HepG2 (cell line): Measurements from ENCODE around the gene A2ML1. TPM values are rescaled to one million over a fixed set of nuclear protein-coding genes. Genes with fewer than 3 reads are reported as not detected.

Experiments used
- ATAC-seq: fragments of 200-7000 bp; cut with Tn5 transposase; 3 replicates; pipeline ENCODE4 v1.9.1; 2020; ENCODE audit warnings: mild to moderate bottlenecking, moderate library complexity
- BruUV-seq: library from RNA; stranded (reverse); fragments of 400-500 nt; replicated peaks from 2 replicates; lab custom pipeline; 2021; lab: Mats Ljungman, UMichigan
- CTCF ChIA-PET: fragments of 300-600 bp; formaldehyde crosslinking; extraction: SDS; loops from one replicate; lab custom pipeline; 2021; ENCODE audit warnings: low total read pairs, inconsistent platforms, low intra/inter-chr PET ratio; lab: Yijun Ruan, JAX
- POLR2A ChIA-PET: fragments of 350-600 bp; sonication (Branson Sonifier 250); formaldehyde crosslinking; loops from one replicate; lab custom pipeline; 2020; ENCODE audit warnings: antibody characterized with exemption, inconsistent platforms; lab: Yijun Ruan, JAX
- DNase-seq: peaks from one replicate; pipeline ENCODE4 v3.0.0-alpha.2; 2015; ENCODE audit warnings: low spot score
- FAIRE-seq: peaks from 3 replicates; lab custom pipeline; 2011; peaks lifted over from hg19 to GRCh38; lab: Jason Lieb, UNC
- H2AFZ ChIP-seq: one replicate; pipeline ENCODE4 v1.6.1; 2011; ENCODE audit warnings: low read length, inconsistent platforms
- H3K27ac ChIP-seq: fragments of 300-600 bp; 3 replicates; pipeline ENCODE4 v1.8.0; 2011; ENCODE audit warnings: mixed run types, mild to moderate bottlenecking, mixed read lengths, low read length, inconsistent platforms; ENCODE audit not compliant: insufficient read depth; ENCODE audit errors: extremely low read length
- H3K27me3 ChIP-seq, 2 experiments: fragments of 200-600 bp in 1 of 2; 2 replicates in 1 of 2; 3 replicates in 1 of 2; pipeline versions ENCODE4 v1.6.0 to v1.8.0; 2011; ENCODE audit warnings: low read length in 2 of 2, mild to moderate bottlenecking in 2 of 2, moderate library complexity in 2 of 2, inconsistent platforms in 1 of 2; ENCODE audit not compliant: insufficient read depth in 2 of 2, control insufficient read depth in 1 of 2
- H3K36me3 ChIP-seq, 2 experiments: fragments of 200-600 bp in 1 of 2; replicated peaks in 1 of 2; 2 replicates in 1 of 2; 3 replicates in 1 of 2; pipeline versions ENCODE4 v1.5.1 to v1.8.0; 2011; ENCODE audit warnings: low read length in 2 of 2, inconsistent platforms in 1 of 2; ENCODE audit not compliant: insufficient read depth in 2 of 2, control insufficient read depth in 1 of 2
- H3K4me1 ChIP-seq: 2 replicates; pipeline ENCODE4 v1.5.1; 2012; ENCODE audit warnings: low read length, inconsistent platforms; ENCODE audit not compliant: insufficient read depth
- H3K4me2 ChIP-seq: 2 replicates; pipeline ENCODE4 v1.6.0; 2011; ENCODE audit warnings: low read depth, low read length, inconsistent platforms
- H3K4me3 ChIP-seq, 3 experiments: fragments of 200-600 bp in 1 of 3; sonication (generic), shearing (Covaris generic) in 1 of 3; replicated peaks in 1 of 3; 2 replicates each; pipeline ENCODE4 v1.5.1; 2011 to 2016; ENCODE audit warnings: low read length in 3 of 3, inconsistent platforms in 2 of 3, low read depth in 2 of 3, mild to moderate bottlenecking in 2 of 3, control low read depth in 1 of 3, mixed read lengths in 1 of 3; ENCODE audit not compliant: insufficient read depth in 1 of 3
- H3K79me2 ChIP-seq: one replicate; pipeline ENCODE4 v1.6.1; 2011; ENCODE audit warnings: low read length, inconsistent platforms; ENCODE audit not compliant: insufficient read depth
- H3K9ac ChIP-seq: 2 replicates; pipeline ENCODE4 v1.6.0; 2011; ENCODE audit warnings: mild to moderate bottlenecking, low read depth, low read length, inconsistent platforms; ENCODE audit not compliant: insufficient read depth
- H3K9me3 ChIP-seq: 2 replicates; pipeline ENCODE4 v1.5.1; 2012; ENCODE audit warnings: mild to moderate bottlenecking, low read length
- H4K20me1 ChIP-seq: 2 replicates; pipeline ENCODE4 v1.6.0; 2011; ENCODE audit warnings: inconsistent platforms, mild to moderate bottlenecking, low read length, moderate library complexity; ENCODE audit not compliant: insufficient read depth
- ATAD3A ChIP-seq: sonication (generic); formaldehyde crosslinking; IDR thresholded peaks from 2 replicates; pipeline ENCODE4 v1.4.0; 2020; ENCODE audit warnings: missing genetic modification reagents
- CEBPB ChIP-seq: IDR thresholded peaks from 2 replicates; pipeline ENCODE4 v1.6.1; 2011; ENCODE audit warnings: low read depth, low read length, improper control_type of control experiment, borderline replicate concordance
- CEBPG ChIP-seq: IDR thresholded peaks from 2 replicates; pipeline ENCODE4 v1.6.1; 2016
- CTCF ChIP-seq: sonication (generic); formaldehyde crosslinking; IDR thresholded peaks from 2 replicates; pipeline ENCODE4 v1.5.0; 2020; ENCODE audit warnings: mild to moderate bottlenecking, missing genetic modification reagents, moderate library complexity
- MLXIP ChIP-seq: sonication (generic); formaldehyde crosslinking; IDR thresholded peaks from 2 replicates; pipeline ENCODE4 v1.9.0; 2021; ENCODE audit warnings: missing genetic modification reagents, borderline replicate concordance
- PATZ1 ChIP-seq: sonication (generic); formaldehyde crosslinking; IDR thresholded peaks from 2 replicates; pipeline ENCODE4 v1.4.0; 2020; ENCODE audit warnings: missing genetic modification reagents
- RAD21 ChIP-seq: fragments of 450-650 bp; formaldehyde crosslinking; IDR thresholded peaks from 2 replicates; pipeline ENCODE4 v1.5.0; 2020; ENCODE audit warnings: mild to moderate bottlenecking
- SMC3 ChIP-seq: IDR thresholded peaks from 2 replicates; pipeline ENCODE4 v1.6.1; 2011; ENCODE audit warnings: low read length, improper control_type of control experiment
- STAG1 ChIP-seq: sonication (generic); formaldehyde crosslinking; IDR thresholded peaks from 2 replicates; pipeline ENCODE4 v1.4.0; 2020; ENCODE audit warnings: missing genetic modification reagents
- ZBTB25 ChIP-seq: IDR thresholded peaks from 2 replicates; pipeline ENCODE4 v1.6.1; 2018; ENCODE audit warnings: missing genetic modification reagents
- ZNF350 ChIP-seq: sonication (generic); formaldehyde crosslinking; IDR thresholded peaks from 2 replicates; pipeline ENCODE4 v1.4.0; 2020; ENCODE audit warnings: mild to moderate bottlenecking, low read depth, missing genetic modification reagents, borderline replicate concordance
- ZNF501 ChIP-seq: sonication (generic); formaldehyde crosslinking; IDR thresholded peaks from 2 replicates; pipeline ENCODE4 v1.5.1; 2020; ENCODE audit warnings: mild to moderate bottlenecking, moderate library complexity, missing genetic modification reagents
- ZNF790 ChIP-seq: sonication (generic); formaldehyde crosslinking; IDR thresholded peaks from 2 replicates; pipeline ENCODE4 v1.8.0; 2022; ENCODE audit warnings: missing genetic modification reagents, mild to moderate bottlenecking, borderline replicate concordance
- WGBS: methylation state at CpG from one replicate; pipeline ENCODE4 v1.1.6; 2017; ENCODE audit warnings: low lambda C conversion rate; 5-methylcytosine and 5-hydroxymethylcytosine counted together
- in situ Hi-C: cut with HindIII; loops from 2 replicates; pipeline ENCODE4 v1.10.0; 2017; ENCODE audit warnings: low pct_unique_long_range_greater_than_20kb; ENCODE audit not compliant: extremely low pct_ligation_motif_present
- intact Hi-C: fragments of 100-400 bp; cut with micrococcal nuclease; formaldehyde crosslinking; loops from one replicate; pipeline ENCODE4 v1.10.0; 2022; ENCODE audit not compliant: unreplicated experiment
- polyA plus RNA-seq, 8 experiments: library from polyadenylated mRNA; depleted of rRNA in 3 of 8; stranded (reverse) in 7 of 8; unstranded in 1 of 8; fragments of >200 nt; fragmentation: Illumina TruSeq in 4 of 8; extraction: Trizol in 4 of 8; gene quantifications; 2 replicates each; pipeline versions ENCODE4 v1.2.1 to v1.2.3, GENCODE V29; 2011 to 2016; ENCODE audit warnings: low read depth in 4 of 8, missing spikeins in 1 of 8, mixed read lengths in 1 of 8; ENCODE audit not compliant: insufficient read depth in 1 of 8
- total RNA-seq, 5 experiments: library from RNA; depleted of rRNA; stranded (reverse); fragments of >200 nt; fragmentation: Illumina TruSeq; extraction: Trizol; gene quantifications; 2 replicates each; pipeline ENCODE4 v1.2.3, GENCODE V29; 2016; ENCODE audit warnings: low read depth in 1 of 5

A2ML1 gene
- total and polyA plus RNA-seq, 2 of the 13 experiments (the other 11 are each of a cell fraction or from before 2014, with no cell fraction given), result not detected

DNA sequence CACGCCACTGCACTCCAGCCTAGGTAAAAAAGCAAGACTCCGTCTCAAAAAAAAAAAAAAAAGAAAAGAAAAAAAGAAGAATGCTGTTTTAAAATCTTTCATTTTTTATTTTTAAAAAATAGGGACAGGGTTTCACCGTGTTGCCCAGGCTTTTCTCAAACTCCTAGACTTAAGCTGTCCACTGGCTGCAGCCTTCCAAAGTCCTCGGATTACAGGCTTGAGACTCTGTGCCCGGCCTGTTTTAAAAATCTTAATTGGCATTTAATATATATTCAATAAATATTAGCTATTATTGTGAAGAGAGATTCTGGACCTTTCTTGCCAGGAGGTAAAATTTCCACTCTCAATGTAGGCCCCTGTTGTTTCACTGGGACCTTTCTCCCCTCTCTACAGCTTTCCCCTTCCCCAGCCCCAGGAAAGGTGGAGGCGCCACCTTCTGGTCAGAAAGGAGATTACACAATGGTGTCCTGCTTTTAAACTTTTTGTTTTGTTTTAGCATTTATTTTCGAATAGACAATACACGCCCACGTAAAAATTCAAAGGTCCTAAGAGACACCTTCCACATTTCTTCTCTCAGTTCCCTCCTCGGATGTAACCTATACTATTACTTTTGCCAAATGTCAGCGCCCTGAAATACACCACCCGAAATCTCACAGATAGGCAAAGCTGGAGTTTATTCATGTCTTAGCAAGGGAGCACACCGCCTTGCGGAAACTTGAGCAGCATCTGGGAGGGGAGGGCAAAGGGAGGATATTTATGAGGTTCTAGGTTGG is 68.1 kb downstream of the A2ML1 start:
- CTCF ChIA-PET, result interaction anchor here (1.2 to 1.9 kb wide), 4 partner anchors 110 to 233 kb away, joined by 3 to 14 read pairs (median 4); no protein-coding TSS in a partner anchor
- intact Hi-C loops (loop anchor here (1.0 to 2.0 kb wide), 3 partner anchors 110 to 234 kb away; no protein-coding TSS in a partner anchor), in situ Hi-C loops (loop anchor here (5.0 kb wide), 1 partner anchor 208 kb away; no protein-coding TSS in a partner anchor)
- H3K4me2 ChIP-seq, result peak overlapping the region; percentile 39; the same call in 1 of the 2 replicates
- no peaks in the 10 kb centered on the region for H3K36me3 ChIP-seq
- no peak overlapping the region for H3K27ac ChIP-seq
- H2AFZ ChIP-seq, result peak overlapping the region; percentile 33
- POLR2A ChIA-PET, result interaction anchor here (0.8 kb wide), 1 partner anchor 233 kb away, joined by 3 read pairs; no protein-coding TSS in a partner anchor
- no peak overlapping the region for H3K9ac ChIP-seq
- peak; percentile 32 for DNase-seq
- 25% methylated on average over 14 of the region's 14 CpGs for WGBS
- peak overlapping the region in 1 of 3 experiments; percentile 38; a peak in 1 of 6 replicates for H3K4me3 ChIP-seq
- no peaks in the 10 kb centered on the region for H4K20me1 ChIP-seq
- H3K9me3 ChIP-seq, result no peaks in the 10 kb centered on the region
- ATAC-seq, result peak; percentile 68
- H3K27me3 ChIP-seq, result 0 out of 5 replicates have a peak, but pooled peaks cover 0 to 4% of the 10 kb centered on the region in 2 experiments
- no peaks in the 10 kb centered on the region for H3K4me1 ChIP-seq
- peak; percentile 70 for FAIRE-seq
- no TSS peak for BruUV-seq
- no peaks in the 10 kb centered on the region for H3K79me2 ChIP-seq
- TF ChIP-seq PATZ1 (CRISPR knock-in tag), result 0 out of 2 replicates have a peak, but pooled peaks have one; percentile 12
- no peak for TF ChIP-seq ATAD3A (CRISPR knock-in tag)
- peak; percentile 64 for TF ChIP-seq SMC3
- no peak for TF ChIP-seq ZNF501 (CRISPR knock-in tag)
- peak; percentile 35; the same call in 1 of the 2 replicates for TF ChIP-seq CEBPB
- TF ChIP-seq STAG1 (CRISPR knock-in tag), result peak; percentile 61
- TF ChIP-seq ZNF790 (CRISPR knock-in tag), result no peak
- TF ChIP-seq CEBPG (CRISPR knock-in tag), result peak; percentile 55; the same call in 1 of the 2 replicates
- TF ChIP-seq MLXIP (CRISPR knock-in tag), result no peak
- no peak for TF ChIP-seq ZNF350 (CRISPR knock-in tag)
- no peak for TF ChIP-seq ZBTB25
- 0 out of 2 replicates have a peak, but pooled peaks have one; percentile 15 for TF ChIP-seq RAD21 (CRISPR knock-in tag)
- peak; percentile 77 for TF ChIP-seq CTCF (CRISPR knock-in tag)
